Fibroblast of skin of back (primary cell): ENCODE results near the gene IL21R.
"Not testable (repeated sequence)": the region's sequence is repeated elsewhere in the genome, so short reads cannot be mapped to it uniquely, and the experiment has no call there.

Experiments
- DNase-seq: peaks from one replicate; pipeline ENCODE4 v3.0.0-alpha.2; 2013

IL21R gene

GRCh38 chr16:27446721-27447120, 44.7 kb downstream of the IL21R start:
- DNase-seq, result no peak

GRCh38 chr16:27447301-27447700, 45.3 kb downstream of the IL21R start:
- DNase-seq, result no peak

GRCh38 chr16:27448532-27449433, 46.8 kb downstream of the IL21R start:
- no peak for DNase-seq

GRCh38 chr16:27449434-27450195, 47.6 kb downstream of the IL21R start:
- DNase-seq, result no peak

- no peak for DNase-seq
Measured at GRCh38 chr16:27450196-27450549, 48.2 kb downstream of the IL21R start.

- no peak for DNase-seq
Measured at GRCh38 chr16:27452569-27453493, 50.9 kb downstream of the IL21R start.

- no peak for DNase-seq
Measured at GRCh38 chr16:27453494-27453825, 51.5 kb downstream of the IL21R start.

- DNase-seq, result no peak
Measured at GRCh38 chr16:27455700-27456099, 53.7 kb downstream of the IL21R start.

- DNase-seq, result not testable (repeated sequence)
Measured at GRCh38 chr16:27457605-27457900, 55.6 kb downstream of the IL21R start.

GRCh38 chr16:27458258-27458657, 56.3 kb downstream of the IL21R start:
- no peak for DNase-seq

- DNase-seq, result no peak
Measured at GRCh38 chr16:27458987-27459688, 57.2 kb downstream of the IL21R start.

- no peak for DNase-seq
Measured at GRCh38 chr16:27460213-27460612, 58.2 kb downstream of the IL21R start.

GRCh38 chr16:27460663-27461482, 58.9 kb downstream of the IL21R start:
- no peak for DNase-seq

- DNase-seq, result no peak
Measured at GRCh38 chr16:27461483-27462171, 59.7 kb downstream of the IL21R start.

GRCh38 chr16:27462200-27462845, 60.3 kb downstream of the IL21R start:
- no peak for DNase-seq

GRCh38 chr16:27462846-27463682, 61.1 kb downstream of the IL21R start:
- DNase-seq, result no peak

- no peak for DNase-seq
Measured at GRCh38 chr16:27463741-27464591, 62.0 kb downstream of the IL21R start.
